HG03457 (cell line): ENCODE measurements around the gene ING4.

ENCODE experiments used
- ATAC-seq: cut with Tn5 transposase; IDR thresholded peaks from one replicate; pipeline ENCODE4 v1.9.1; 2021; ENCODE audit warnings: moderate number of reproducible peaks; ENCODE audit not compliant: unreplicated experiment

The ING4 gene

GRCh38 chr12:6688543-6688998, 25.7 kb upstream of the ING4 start:
- ATAC-seq, result peak; percentile 1

DNA sequence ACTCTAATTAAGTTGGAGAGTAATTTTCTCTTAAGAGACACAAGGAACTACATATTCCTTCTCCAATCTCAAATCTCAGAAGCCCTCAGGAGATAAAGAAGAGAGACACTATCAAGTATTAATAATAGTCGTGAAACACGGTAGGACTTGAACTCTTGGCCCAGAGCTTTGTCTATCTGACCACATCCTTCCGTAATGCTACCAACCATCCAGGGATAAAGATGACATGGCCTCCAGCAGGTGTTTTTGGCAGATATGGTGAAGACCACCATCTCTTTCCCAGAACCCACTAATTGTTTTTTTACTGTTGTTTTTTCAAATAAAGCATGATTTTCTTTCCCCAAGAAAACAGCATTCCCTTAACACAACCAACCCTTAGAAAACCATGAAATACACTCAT, 22.9 kb upstream of the ING4 start:
- no peak for ATAC-seq

GRCh38 chr12:6684609-6685008, 21.7 kb upstream of the ING4 start:
- no peak for ATAC-seq

GRCh38 chr12:6676962-6677361, 14.0 kb upstream of the ING4 start:
- ATAC-seq, result no peak

GRCh38 chr12:6672143-6672542, 9.2 kb upstream of the ING4 start:
- no peak for ATAC-seq

DNA sequence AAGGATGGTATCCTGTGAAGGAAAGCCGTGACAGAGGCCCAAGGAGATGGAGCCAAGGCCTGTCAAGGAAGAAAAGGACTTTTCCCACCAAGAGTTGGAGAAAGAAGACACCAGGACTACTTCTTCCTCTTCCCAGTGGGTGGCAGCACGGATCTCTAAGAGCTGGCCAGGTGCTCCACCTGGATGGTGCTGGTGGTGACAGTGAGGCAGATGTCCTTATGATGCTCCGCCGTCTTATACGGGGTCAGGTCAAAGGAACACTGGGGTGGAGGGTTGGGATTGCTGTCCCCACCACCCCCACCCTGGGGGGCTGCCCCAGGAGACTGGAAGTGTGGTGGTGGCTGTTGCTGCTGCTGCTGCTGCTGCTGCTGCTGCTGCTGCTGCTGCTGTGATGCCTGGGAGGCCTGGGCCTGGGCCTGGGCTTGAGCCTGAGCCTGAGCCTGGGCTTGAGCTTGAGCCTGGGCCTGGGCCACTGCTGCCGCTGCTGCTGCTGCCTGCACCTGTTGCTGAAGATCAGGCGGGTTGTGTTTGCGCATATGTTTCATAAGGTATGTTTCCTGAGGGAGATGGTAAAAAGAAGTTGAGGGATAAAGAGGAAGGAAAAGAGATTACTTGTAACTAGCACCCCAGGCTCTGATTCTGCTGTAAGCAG, 4.8 kb upstream of the ING4 start:
- no peak for ATAC-seq

DNA sequence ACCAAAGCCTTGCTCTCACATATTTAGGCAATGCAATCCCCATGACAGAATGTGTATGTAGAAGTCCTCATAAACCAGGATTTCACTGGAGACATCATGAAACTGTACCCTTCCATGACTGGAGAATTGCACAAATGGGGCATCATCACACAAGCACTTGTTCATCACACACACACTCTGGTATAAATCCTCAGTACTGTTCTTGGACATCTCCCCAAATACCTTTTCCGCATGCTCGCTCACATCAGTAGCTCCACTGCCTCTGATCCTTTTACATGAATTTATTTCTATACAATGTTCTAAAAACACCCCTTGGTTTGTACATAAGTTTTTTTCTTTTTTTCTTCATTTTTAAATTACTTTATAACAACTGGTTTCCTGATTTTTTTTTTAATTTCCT, 3.3 kb upstream of the ING4 start:
- ATAC-seq, result no peak

DNA sequence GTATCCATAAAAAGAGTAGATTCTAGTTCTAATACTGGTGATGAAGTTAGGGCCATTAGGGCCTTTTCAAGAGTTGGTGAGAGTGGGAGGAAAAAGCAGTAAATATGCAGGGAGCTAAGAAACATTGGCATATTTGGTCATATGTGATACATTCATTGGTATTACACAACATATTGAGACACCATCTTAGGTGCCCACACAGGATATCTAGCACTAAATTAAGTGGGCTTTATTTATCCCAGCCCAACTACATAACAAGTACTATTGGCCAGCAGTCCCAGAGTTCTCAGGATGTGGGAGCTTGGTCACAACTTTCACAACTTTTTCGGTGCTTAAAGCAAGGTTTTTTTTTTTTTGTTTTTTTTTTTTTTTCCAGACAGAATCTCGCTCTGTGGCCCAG, 2.0 kb upstream of the ING4 start:
- no peak for ATAC-seq

GRCh38 chr12:6662602-6662905, 365 bp downstream of the ING4 start:
- peak; percentile 11 for ATAC-seq

DNA sequence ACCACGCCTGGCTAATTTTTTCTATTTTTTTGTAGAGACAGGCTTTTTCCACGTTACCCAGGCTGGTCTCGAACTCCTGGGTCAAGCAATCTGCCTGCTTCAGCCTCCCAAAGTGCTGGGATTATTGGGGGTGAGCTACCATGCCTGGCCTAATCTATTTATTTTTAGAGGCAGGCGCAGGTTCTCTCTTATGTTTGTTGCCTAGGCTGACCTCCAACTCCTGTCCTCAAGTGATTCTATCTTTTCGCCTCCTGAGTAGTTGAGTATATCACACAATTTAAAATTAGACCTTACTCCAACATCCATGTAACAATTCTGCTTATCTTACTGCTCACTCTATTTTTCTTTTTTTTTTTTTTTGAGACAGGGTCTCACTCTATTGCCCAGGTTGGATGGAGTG, 8.9 kb downstream of the ING4 start:
- ATAC-seq, result no peak

DNA sequence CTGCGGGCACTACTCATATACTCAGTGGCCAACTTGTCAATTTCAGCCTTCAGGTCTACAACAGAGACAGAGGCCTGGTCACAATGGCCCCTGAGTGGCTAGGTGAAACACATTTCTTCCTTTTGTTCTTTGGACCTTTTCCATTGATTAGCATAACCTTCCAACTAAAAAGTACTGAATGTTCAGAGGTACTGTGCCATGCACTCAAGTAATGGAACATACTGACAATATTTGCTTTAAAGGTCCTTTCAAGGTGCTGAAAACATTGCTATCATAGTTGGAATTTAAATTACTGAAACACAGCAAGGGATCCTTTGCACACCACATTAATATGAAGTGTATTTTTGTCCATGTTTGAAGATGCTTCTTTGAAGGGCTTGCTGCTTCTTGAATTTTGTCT, 9.6 kb downstream of the ING4 start:
- no peak for ATAC-seq

DNA sequence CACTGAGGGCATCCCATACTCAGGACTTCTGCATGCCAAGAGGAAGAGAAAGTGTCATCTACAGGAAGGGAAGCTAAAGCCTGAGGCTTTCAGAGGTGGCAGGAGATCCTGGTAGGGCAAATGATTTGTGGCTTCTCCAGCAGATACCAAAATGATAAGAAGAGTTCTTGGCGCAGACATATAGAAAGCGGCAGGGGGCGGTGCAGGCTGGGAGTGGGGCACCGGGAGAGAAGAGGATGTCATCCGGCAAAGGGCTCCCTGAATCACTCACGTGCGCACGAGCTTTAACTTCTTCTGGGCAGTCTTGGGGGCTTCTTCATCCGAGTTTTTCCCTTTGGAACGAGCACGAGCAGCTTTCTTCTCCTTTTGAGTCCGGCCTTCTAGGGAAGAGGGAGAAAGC, 10.5 kb downstream of the ING4 start:
- ATAC-seq, result no peak

- no peak for ATAC-seq
These were observed 12.1 kb downstream of the ING4 start for GRCh38 chr12:6650832-6651231.

DNA sequence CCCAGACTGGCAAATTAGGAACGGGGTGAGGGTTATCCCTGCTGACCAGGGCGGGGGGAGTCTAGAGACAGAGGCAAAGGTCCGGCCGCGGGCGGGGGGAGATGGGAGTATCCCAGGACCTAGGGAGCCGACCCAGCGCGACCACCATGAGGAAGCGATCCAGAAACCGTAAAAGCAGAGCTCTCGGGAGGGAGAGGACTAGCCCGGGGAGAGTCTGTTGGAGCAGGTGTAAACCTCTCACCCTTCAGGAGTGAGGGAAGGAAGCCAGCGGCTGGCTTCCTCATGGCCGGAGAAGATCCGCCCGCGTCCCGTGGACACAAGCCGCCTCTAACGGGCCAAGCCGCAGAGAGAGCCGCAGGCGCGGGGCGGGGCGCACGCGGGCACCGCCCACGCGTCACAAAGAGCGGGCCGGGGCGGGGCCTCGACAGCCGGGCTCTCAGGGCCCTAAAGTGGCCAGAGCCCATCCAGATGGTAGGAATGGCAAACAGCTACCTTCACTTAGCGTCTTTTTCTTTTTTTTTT, 15.8 kb downstream of the ING4 start, which contains the start of gene ACRBP:
Gene ACRBP (minus strand): TSS at position 350 of the 522 bp plus-strand sequence. CDS start 66 bp downstream, at position 284.
- ATAC-seq, result no peak

DNA sequence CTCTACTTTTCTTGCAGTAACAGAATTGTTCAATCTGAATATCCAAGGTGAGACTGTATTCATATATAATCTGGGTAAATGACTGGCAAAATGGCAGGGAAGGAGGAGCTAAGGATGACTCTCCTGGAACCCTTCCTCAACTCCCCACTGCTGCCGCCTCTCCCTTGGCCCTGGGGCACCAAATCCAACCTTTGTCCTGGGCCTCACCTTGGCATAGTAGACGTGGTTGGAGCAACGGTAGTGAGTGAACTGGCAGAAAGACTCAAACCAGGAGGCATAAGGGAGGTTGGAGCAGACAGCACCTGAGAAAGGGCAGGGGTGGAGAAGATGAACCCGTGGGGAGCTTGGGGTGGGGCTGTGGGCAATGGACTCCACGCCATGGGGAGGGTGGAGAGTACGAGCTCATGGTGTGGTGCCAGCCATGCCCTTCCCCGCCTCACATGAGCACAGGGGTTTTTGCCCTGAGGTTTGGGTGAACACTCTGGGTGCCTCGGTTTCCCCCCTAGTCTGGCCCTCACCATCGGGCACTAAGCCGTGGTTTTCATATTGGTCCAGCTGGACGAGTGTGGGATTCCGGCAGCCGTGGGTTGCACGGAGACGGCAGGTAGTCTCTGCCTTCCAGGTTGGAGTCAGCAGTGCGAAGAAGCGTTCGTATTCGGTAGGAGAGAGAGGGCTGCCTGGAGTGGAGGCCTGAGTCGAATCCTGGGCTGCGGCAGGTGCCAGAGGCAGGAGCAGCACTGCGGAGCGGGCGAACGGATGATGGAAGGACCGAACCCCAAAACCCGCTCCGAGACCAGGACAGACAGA, 16.4 kb downstream of the ING4 start:
- no peak for ATAC-seq

- ATAC-seq, result no peak
These were observed 18.0 kb downstream of the ING4 start for GRCh38 chr12:6644903-6645302.

DNA sequence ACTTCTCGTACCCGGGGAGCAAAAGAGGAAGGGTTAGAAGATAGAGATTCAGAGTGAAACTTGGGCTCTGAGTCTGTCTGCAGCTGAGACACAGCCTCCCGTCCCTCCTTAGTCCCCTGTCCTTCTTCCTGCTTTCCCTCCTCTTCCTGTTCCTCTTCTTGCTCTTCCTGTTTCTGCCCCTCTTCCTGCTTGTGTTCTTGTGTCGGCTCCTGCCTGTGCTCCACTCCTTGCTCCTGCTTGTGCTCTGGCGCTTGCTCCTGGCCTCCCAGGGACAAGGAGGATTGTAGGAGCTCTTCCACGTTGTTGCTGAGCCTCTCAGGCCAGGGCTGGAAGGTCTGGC, 18.7 kb downstream of the ING4 start:
- no peak for ATAC-seq

- ATAC-seq, result no peak
These were observed 19.2 kb downstream of the ING4 start for GRCh38 chr12:6643569-6644256.

- no peak for ATAC-seq
These were observed 21.8 kb downstream of the ING4 start for GRCh38 chr12:6641131-6641530.

GRCh38 chr12:6640497-6640896, 22.4 kb downstream of the ING4 start:
- no peak for ATAC-seq

- no peak for ATAC-seq
These were observed 23.6 kb downstream of the ING4 start for GRCh38 chr12:6639151-6639801.
